OCI-LY1 (cell line): ENCODE data around the gene PTK7.

Experiments
- H2AFZ ChIP-seq: fragments of 200-600 bp; sonication (generic), shearing (Covaris generic); 2 replicates; pipeline ENCODE4 v1.6.0; 2014; ENCODE audit warnings: antibody characterized with exemption, mild to moderate bottlenecking, low read length
- H3F3A ChIP-seq: fragments of 200-600 bp; sonication (generic), shearing (Covaris generic); 2 replicates; pipeline ENCODE4 v1.6.0; 2014; ENCODE audit warnings: mild to moderate bottlenecking, antibody characterized with exemption, low read length, moderate library complexity; ENCODE audit not compliant: insufficient read depth
- H3K27ac ChIP-seq: fragments of 200-600 bp; sonication (generic); 2 replicates; pipeline ENCODE4 v1.5.1; 2014; ENCODE audit warnings: low read length, mixed run types, mild to moderate bottlenecking, low read depth; ENCODE audit not compliant: poor library complexity, severe bottlenecking
- H3K27me3 ChIP-seq: fragments of 200-600 bp; sonication (generic); 2 replicates; pipeline ENCODE4 v1.6.0; 2014; ENCODE audit warnings: antibody characterized with exemption, mild to moderate bottlenecking, low read length, moderate library complexity; ENCODE audit not compliant: insufficient read depth
- H3K36me3 ChIP-seq: fragments of 200-600 bp; sonication (generic); 2 replicates; pipeline ENCODE4 v1.6.1; 2014; ENCODE audit warnings: mild to moderate bottlenecking, antibody characterized with exemption, low read length, moderate library complexity, mixed read lengths; ENCODE audit not compliant: insufficient read depth
- H3K4me1 ChIP-seq: fragments of 200-600 bp; sonication (generic); 2 replicates; pipeline ENCODE4 v1.5.1; 2014; ENCODE audit warnings: mild to moderate bottlenecking, low read length, moderate library complexity; ENCODE audit not compliant: insufficient read depth, severe bottlenecking
- H3K4me2 ChIP-seq: fragments of 200-600 bp; sonication (generic), shearing (Covaris generic); 2 replicates; pipeline ENCODE4 v1.6.1; 2014; ENCODE audit warnings: low read length
- H3K4me3 ChIP-seq: fragments of 200-600 bp; sonication (generic); 2 replicates; pipeline ENCODE4 v1.5.1; 2014; ENCODE audit warnings: low read length, low read depth, mild to moderate bottlenecking, mixed read lengths; ENCODE audit not compliant: poor library complexity, severe bottlenecking
- H3K79me2 ChIP-seq: fragments of 200-600 bp; shearing (Covaris generic); 2 replicates; pipeline ENCODE4 v1.6.1; 2016; ENCODE audit warnings: mixed run types, low read length, mixed read lengths; ENCODE audit not compliant: insufficient read depth
- H3K9ac ChIP-seq: fragments of 200-600 bp; sonication (generic), shearing (Covaris generic); 2 replicates; pipeline ENCODE4 v1.6.1; 2014; ENCODE audit warnings: mild to moderate bottlenecking, low read length, mixed read lengths
- H3K9me2 ChIP-seq: fragments of 200-600 bp; sonication (generic), shearing (Covaris generic); 2 replicates; pipeline ENCODE4 v1.6.1; 2014; ENCODE audit warnings: low read depth, mild to moderate bottlenecking, low read length, mixed read lengths
- H3K9me3 ChIP-seq: fragments of 200-600 bp; shearing (Covaris generic); 2 replicates; pipeline ENCODE4 v1.6.1; 2014; ENCODE audit warnings: low read length, mixed read lengths
- H4K20me1 ChIP-seq: fragments of 200-600 bp; sonication (generic), shearing (Covaris generic); 2 replicates; pipeline ENCODE4 v1.6.0; 2016; ENCODE audit warnings: mild to moderate bottlenecking, low read length; ENCODE audit not compliant: insufficient read depth
- CTCF ChIP-seq: fragments of 200-600 bp; sonication (generic), shearing (Covaris generic); IDR thresholded peaks from 2 replicates; pipeline ENCODE4 v1.5.1; 2017; ENCODE audit warnings: mild to moderate bottlenecking, antibody characterized with exemption, low read length, moderate library complexity, mixed read lengths
- EZH2 ChIP-seq: fragments of 200-600 bp; sonication (generic), shearing (Covaris generic); IDR thresholded peaks from 2 replicates; pipeline ENCODE4 v1.8.0; 2017; ENCODE audit warnings: borderline replicate concordance, mixed run types, mild to moderate bottlenecking, antibody characterized with exemption, low read length, moderate library complexity, mixed read lengths

PTK7 gene

GRCh38 chr6:43060755-43061633 lies 15.1 kb upstream of the PTK7 start:
- Histone ChIP-seq H3K36me3 (peaks cover 8% of the 10 kb centered on the region; the same call in 1 of the 2 replicates), H3K4me1 (peaks cover 20% of the 10 kb centered on the region), H3K9me2 (no peaks in the 10 kb centered on the region), H3K4me2 (peak overlapping the region; percentile 100; the same call in 1 of the 2 replicates), H3K9ac (peak overlapping the region; percentile 97; the same call in 1 of the 2 replicates), H3F3A (no peaks in the 10 kb centered on the region), H3K4me3 (peak overlapping the region; percentile 96), H3K79me2 (peaks cover 12% of the 10 kb centered on the region), H2AFZ (no peak overlapping the region), H3K27ac (no peak overlapping the region), H3K27me3 (no peaks in the 10 kb centered on the region), H3K9me3 (no peaks in the 10 kb centered on the region), H4K20me1 (no peaks in the 10 kb centered on the region)
- TF ChIP-seq CTCF (no peak), EZH2 (no peak)

- H3K4me3 ChIP-seq: no peak overlapping the region
- peaks cover 5% of the 10 kb centered on the region; the same call in 1 of the 2 replicates for H3K36me3 ChIP-seq
- no peaks in the 10 kb centered on the region for H3K9me3 ChIP-seq
- peaks cover 12% of the 10 kb centered on the region for H3K79me2 ChIP-seq
- H3K27ac ChIP-seq: no peak overlapping the region
- no peaks in the 10 kb centered on the region for H3K9me2 ChIP-seq
- no peaks in the 10 kb centered on the region for H4K20me1 ChIP-seq
- peaks cover 20% of the 10 kb centered on the region for H3K4me1 ChIP-seq
- no peaks in the 10 kb centered on the region for H3K27me3 ChIP-seq
- H2AFZ ChIP-seq: no peak overlapping the region
- no peak overlapping the region for H3K4me2 ChIP-seq
- TF ChIP-seq CTCF (no peak), EZH2 (no peak)
- H3K9ac ChIP-seq: no peak overlapping the region
- no peaks in the 10 kb centered on the region for H3F3A ChIP-seq
These were observed 14.3 kb upstream of the PTK7 start for GRCh38 chr6:43061861-43062260.

- no peak overlapping the region for H2AFZ ChIP-seq
- no peaks in the 10 kb centered on the region for H3K9me2 ChIP-seq
- no peak overlapping the region for H3K4me2 ChIP-seq
- H3K9me3 ChIP-seq: no peaks in the 10 kb centered on the region
- no peak overlapping the region for H3K27ac ChIP-seq
- H3K9ac ChIP-seq: no peak overlapping the region
- TF ChIP-seq EZH2: no peak
- TF ChIP-seq CTCF: no peak
- no peak overlapping the region for H3K4me3 ChIP-seq
- H3F3A ChIP-seq: no peaks in the 10 kb centered on the region
- peaks cover 1% of the 10 kb centered on the region; the same call in 1 of the 2 replicates for H3K36me3 ChIP-seq
- peaks cover 12% of the 10 kb centered on the region for H3K79me2 ChIP-seq
- no peaks in the 10 kb centered on the region for H3K27me3 ChIP-seq
- H3K4me1 ChIP-seq: peaks cover 19% of the 10 kb centered on the region
- no peaks in the 10 kb centered on the region for H4K20me1 ChIP-seq
These were observed 13.3 kb upstream of the PTK7 start for GRCh38 chr6:43062818-43063217.
